Anterior cingulate cortex (tissue), 58 donors: ENCODE measurements around the gene PCDH9.

Experiments
- DNase-seq, 58 donors: peaks; one replicate each; lab custom pipeline; 2025; lab: John Stamatoyannopoulos, UW

Gene PCDH9

GRCh38 chr13:66693656-66694055 lies 536.5 kb downstream of the PCDH9 start:
- no peak for DNase-seq

DNA sequence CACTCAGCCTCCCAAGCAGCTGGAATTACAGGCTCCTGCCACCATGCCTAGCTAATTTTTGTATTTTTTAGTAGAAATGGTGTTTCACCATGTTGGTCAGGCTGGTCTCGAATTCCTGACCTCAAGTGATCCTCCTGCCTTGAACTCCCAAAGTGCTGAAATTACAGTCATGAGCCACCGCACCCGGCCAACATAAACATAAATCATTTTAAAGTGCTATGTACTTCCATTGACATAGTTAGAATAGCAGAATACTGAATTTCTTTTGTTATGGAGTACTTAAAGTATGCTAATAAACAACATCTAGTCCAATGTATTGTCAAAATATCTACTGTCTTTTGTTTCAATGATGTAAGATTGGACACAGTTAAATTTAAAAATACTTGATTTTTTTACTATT lies 539.0 kb downstream of the PCDH9 start:
- DNase-seq = no peak

GRCh38 chr13:66689628-66690027 lies 540.5 kb downstream of the PCDH9 start:
- DNase-seq = peak in 16 of 58 donors; percentile 0 to 64 (median 12)

- no peak for DNase-seq
Observed at GRCh38 chr13:66689037-66689619, 541.0 kb downstream of the PCDH9 start.

GRCh38 chr13:66681403-66681802 lies 548.7 kb downstream of the PCDH9 start:
- no peak for DNase-seq

DNA sequence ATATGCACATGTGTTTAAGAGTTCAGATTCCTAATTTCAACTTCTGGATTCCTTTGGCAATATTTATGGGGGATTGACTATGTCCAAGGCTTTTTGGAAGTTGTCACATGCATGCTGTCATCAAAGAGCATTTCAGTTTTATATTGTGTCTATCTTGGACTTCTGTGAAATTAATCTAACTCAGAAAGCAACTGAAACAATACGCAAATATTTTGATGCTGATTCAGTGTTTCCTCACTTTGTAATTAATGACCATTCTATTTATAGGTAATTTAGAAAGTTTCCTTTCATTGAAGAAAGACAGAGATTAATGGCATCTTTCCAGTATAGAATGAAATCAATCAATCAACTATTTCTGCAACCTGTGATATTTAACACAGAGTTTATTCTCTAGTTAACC lies 550.1 kb downstream of the PCDH9 start:
- no peak for DNase-seq

DNA sequence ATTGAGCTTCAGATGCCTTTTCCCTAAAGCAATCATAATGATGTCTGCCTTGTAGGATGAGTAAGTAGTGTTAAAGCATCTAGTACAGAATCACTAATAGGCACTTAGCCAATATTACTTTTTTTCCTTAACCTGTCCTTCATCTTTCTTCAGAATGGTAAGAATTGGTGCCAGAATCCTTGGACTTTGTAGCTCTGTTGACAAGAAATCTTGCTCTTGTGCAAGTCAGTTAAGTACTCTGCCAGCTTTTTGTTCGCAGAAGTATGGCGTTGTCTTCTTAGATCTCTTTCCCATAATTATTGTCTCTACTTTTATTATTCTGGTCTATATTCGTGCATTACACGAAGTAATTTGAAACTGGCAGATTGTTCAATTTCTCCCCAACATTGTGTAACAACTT lies 554.5 kb downstream of the PCDH9 start:
- no peak for DNase-seq

DNA sequence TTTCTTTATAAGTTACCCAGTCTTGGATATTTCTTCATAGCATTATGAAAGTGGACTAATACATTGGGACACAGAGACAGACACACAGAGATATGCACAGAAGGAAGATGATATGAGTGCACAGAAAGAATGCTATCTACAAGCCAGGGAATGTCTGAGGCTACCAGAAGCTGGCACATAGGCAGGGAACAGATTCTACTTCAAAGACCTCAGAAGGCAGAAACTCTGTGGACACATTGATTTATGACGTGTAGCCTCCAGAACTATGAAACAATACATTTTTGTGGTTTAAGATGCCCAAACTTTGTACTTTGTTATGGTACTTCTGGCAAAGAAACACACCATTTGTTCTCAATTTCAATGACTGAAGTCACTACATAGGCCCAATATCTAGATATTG lies 556.7 kb downstream of the PCDH9 start:
- no peak for DNase-seq

GRCh38 chr13:66665991-66666390 lies 564.1 kb downstream of the PCDH9 start:
- DNase-seq = peak in 42 of 58 donors; percentile 12 to 68 (median 37)

GRCh38 chr13:66663711-66664110 lies 566.4 kb downstream of the PCDH9 start:
- no peak for DNase-seq

DNA sequence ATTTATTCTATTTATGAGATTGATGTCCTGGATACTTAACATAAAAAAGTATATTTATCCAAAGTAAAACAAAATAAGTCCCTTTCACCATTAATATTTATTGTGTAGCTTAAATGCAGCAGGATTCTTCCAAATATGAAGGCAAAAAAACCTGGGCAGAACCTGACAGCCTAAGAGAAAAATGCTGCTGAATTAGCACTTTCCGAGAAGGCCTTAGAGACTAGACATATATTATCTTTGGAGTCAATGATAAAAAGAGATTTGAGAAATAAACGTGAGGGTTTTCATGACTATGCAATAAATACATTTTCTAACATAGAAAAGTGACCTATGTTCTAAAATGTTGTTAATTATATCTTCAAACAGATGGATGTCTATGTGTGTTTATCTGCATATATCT lies 566.9 kb downstream of the PCDH9 start:
- no peak for DNase-seq

- DNase-seq = no peak
Observed at GRCh38 chr13:66661336-66661735, 568.8 kb downstream of the PCDH9 start.

DNA sequence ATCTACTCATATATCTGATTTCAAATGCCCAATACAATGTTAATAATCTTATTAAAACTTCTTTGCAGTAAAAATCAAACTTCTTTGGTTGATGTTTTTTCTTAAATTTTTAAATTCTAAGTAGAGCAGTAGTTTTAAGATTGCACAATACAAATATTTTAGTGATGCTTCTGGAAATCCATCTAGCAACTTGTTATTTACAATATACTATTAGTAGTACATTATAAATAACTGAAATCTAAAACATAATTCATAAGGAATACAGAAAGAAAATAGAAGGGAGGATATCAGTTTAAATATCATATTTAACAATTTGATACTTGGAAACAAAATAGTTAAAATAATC lies 569.7 kb downstream of the PCDH9 start:
- no peak for DNase-seq

DNA sequence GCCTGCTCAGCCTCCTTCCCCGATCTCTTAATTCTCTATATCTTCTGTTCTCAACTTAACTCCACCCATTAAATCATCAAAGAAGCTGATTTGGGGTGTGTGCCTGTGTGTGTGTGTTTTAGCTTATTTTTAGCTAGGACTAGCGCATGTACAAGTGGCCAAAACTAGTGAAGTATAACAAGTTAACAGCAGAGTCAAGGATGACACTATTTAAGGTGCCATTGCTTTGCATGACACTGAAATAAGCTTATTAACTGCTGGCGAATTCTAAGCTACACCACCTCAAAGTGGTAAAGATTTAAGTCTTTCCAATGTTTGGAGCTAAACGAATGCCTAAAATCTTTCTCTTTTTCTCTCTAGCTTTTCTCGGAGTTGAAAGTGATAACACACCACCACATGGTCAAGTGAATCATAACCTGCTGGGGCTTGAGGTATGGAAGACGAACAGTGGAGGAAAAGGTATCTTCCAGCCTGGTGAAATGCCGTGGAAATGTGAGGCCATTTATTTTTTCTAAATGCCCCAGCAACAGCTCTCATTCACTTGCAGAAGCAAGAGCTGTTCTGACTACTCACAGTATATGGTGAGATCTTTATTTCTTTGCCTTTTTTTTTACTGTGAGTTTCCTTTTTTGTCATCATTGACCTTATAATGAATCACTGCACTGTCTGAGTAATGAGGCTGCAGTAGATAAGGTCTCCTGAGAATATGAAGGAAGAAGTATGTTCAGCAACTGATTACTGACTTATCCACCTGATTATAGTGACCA lies 570.3 kb downstream of the PCDH9 start:
- DNase-seq = peak in 1 of 58 donors; percentile 4

DNA sequence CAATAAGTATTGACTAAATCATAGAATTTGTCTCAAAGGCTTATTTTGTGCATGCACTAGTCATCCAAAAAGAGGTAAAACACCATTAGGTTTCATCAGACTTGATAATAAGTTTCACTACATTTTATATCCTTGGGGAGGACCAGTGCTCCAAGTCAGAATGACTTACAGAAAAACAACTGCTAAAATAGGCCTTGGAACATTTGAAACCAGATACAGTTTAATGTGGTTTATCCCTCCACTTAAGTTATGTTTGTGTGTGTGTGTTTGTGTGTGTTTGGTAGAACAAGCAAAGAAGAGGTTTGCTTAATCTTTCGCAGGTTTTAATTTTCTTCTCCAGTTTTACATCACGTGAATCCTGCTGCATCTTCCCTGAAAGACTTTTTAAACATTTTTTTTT lies 570.9 kb downstream of the PCDH9 start:
- no peak for DNase-seq

- peak in 27 of 58 donors; percentile 3 to 90 (median 33) for DNase-seq
Observed at GRCh38 chr13:66657165-66657881, 572.8 kb downstream of the PCDH9 start.

DNA sequence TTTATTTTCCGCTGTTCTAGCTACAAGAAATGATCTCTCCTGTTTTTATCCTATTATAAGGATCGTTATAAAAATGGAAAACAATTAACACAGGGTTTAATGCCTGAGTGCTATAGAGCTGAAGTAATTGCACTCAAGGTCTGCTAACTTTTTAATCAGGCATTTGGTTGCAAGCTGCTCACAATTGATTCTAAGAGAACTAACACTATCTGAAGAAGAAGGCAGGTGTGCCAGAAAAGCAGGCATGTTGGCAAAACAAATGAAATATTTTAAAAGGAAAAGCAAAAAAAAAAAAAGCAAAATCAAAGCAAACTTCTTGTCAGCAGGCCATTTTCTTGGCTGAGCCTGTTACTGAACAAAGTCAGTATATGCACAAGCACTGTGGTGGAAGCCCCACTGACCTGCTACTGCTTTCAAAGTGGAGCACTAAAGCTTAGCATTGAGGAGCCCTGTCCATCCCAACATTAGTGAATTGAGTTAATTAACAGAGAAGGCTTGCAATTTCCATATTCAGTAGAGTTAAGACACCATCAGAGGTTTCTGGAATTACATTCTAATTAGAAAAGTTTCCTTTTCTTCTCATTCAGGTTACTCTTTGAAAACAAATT lies 574.2 kb downstream of the PCDH9 start:
- DNase-seq = peak in 3 of 58 donors; percentile 1 to 19 (median 14)

DNA sequence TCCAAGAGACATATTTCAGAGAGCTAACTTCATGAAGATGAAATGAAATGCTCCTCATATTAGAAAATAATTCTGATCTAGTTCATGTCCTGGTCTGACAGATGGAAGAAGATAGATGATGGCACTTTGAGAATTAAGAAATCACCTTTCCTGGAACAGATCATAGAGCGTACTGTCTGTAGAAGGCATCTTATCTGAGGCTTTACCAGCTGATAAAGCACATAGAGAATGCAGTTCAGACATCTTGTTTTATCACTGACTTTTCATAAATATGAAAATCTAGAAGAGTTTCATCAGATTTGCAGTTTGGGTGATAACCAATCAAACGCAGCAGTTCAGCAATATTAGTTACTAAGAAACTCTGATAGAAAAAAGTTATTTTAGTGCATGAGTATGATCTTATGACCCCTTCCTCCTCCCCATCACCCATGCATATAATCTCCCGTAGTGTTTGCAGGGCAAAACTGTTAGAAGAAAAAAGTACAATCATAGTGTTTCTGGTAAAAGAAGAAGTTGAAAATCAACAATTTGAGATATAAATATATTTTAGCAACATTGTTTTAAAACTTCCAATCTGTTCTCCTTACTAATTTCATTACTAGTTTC lies 585.2 kb downstream of the PCDH9 start:
- DNase-seq = no peak

GRCh38 chr13:66640231-66640630 lies 589.9 kb downstream of the PCDH9 start:
- DNase-seq = no peak

DNA sequence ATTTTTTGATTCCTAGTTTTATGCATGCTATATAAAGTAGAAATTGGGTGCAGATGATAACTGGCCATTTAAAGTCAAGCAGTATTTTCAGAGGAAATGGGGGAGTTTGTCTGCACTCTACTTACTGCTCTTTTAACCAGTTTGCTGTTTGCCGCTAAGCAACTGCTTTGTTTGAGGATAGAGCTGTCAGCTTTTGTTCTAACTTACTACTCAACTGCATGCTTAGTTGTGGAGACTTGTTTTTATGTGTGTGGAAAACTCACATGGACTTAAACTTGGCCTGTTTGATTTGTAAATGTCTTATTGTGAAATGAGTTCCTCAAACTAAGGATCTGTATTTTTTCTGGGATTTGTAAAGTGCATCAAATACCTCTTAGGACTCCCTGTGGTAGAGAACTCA lies 591.1 kb downstream of the PCDH9 start:
- no peak for DNase-seq

GRCh38 chr13:66635526-66635925 lies 594.6 kb downstream of the PCDH9 start:
- no peak for DNase-seq
